ENCODE results near the gene PTPRN2. TPM values are rescaled to one million over a fixed set of nuclear protein-coding genes. Genes with fewer than 3 reads are reported as not detected.

The PTPRN2 gene
- total RNA-seq, 1 donor from 2014 or later = 7.8 TPM

DNA sequence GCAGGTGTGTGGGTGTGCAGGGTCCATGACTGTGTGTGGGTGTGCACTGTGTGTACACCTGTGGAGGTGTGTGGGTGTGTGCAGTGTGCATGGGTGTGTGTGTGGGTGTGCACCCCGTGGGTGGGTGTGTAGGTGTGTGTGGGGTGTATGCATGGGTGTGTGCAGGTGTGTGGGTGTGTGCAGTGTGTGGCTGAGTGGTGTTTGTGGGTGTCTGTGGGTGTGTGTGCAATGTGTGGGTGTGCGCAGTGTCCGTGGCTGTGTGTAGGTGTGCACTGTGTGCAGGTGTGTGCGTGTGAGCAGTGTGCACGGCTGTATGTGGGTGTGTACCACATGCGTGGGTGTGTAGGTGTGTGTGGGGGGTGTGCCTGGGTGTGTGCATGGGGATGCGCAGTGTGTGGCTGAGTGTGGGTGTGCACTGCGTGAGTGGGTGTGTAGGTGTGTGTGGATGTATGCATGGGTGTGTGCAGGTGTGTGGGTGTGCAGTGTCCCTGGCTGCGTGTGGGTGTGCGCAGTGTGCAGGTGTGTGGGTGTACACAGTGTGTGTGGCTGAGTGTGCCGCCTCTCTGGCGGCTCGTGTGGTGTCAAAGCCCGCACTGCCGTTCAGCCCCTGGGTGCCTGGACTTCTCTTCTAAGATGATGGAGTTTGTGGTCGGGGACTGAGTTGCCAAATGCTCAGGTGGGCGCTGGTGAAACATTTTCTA lies 1042.5 kb downstream of the PTPRN2 start:
- DNase-seq (ENCODE audit: low spot score) = no peak

DNA sequence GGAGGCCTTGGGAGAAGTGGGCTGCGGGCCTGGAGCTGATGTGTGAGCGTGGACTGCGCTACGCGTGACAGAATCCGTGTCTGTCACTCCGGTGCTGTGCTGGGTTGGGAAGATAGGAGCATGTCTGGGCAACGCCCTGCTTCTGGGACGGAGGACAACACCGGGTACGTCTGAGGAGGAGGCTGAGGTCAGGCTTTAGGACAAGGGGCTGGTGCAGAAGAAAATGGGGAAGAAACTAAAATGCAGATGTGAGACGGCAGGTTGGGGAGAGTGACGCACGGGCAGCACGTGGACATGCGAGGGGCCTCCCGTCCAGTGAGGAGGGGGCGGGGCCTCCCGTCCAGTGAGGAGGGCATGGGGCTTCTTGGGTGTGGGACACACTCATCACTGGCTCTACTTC lies 1043.4 kb downstream of the PTPRN2 start:
- DNase-seq (ENCODE audit: low spot score) = no peak

GRCh38 chr7:157543791-157544190 lies 1043.8 kb downstream of the PTPRN2 start:
- DNase-seq (ENCODE audit: low spot score) = no peak

DNA sequence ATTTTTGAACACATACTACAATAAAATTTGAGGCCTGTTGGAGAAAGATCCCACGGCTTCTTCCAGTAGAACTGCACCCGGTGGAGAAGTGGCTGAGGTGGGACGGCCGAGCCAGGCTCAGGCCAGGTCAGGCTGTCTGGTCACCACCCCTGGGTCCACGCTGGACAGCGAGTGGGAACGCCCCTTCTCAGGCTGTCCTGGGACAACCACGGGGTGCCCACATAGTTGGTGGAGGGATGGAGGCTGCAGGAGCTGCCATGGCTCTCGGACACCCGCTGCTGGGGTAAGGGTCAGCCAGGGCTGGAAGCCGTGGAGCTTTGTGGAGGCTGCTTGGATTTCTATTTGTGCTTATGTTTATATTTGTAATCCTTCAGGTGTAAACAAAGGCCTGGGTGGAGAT lies 1044.3 kb downstream of the PTPRN2 start:
- DNase-seq (ENCODE audit: low spot score) = no peak

GRCh38 chr7:157542068-157543021 lies 1045.3 kb downstream of the PTPRN2 start:
- no peak for DNase-seq (ENCODE audit: low spot score)

GRCh38 chr7:157541295-157542067 lies 1046.1 kb downstream of the PTPRN2 start:
- DNase-seq (ENCODE audit: low spot score) = no peak

DNA sequence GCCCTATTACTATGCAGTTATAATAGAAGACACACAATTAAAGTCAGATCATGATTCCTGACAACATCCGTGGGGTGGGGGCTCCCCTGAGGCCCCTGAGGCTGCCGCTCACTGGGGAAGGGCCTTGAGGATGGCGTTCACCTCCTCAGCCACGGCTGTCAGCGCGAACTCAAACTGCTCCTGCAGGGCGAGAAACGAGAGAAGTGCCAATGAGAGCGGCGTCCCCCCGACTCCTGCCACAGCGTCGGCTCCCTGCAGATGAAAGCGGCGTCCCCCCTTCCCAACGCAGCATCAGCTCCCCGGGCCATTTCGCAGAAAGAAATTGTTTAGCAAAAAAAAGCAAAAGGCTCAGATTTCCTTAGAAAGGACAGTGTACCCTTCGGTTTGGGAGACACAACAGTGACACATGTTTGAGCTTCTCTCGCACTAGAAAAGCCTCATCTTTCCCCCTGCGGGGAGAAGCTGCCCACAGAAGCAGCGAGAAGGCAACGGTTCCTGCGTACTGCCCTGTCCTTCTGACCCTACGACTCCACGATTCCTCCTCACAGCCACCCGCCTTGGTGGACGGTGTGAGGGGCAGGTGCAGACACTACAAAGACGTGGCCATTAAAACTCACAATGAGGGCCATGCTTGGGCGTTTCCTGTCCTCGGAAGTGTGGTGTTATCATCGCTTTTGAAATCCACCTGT lies 1046.9 kb downstream of the PTPRN2 start:
- DNase-seq (ENCODE audit: low spot score) = no peak

- no peak for DNase-seq (ENCODE audit: low spot score)
Measured at GRCh38 chr7:157540020-157540419, 1047.6 kb downstream of the PTPRN2 start.

- DNase-seq (ENCODE audit: low spot score) = no peak
Measured at GRCh38 chr7:157539521-157539920, 1048.1 kb downstream of the PTPRN2 start.

DNA sequence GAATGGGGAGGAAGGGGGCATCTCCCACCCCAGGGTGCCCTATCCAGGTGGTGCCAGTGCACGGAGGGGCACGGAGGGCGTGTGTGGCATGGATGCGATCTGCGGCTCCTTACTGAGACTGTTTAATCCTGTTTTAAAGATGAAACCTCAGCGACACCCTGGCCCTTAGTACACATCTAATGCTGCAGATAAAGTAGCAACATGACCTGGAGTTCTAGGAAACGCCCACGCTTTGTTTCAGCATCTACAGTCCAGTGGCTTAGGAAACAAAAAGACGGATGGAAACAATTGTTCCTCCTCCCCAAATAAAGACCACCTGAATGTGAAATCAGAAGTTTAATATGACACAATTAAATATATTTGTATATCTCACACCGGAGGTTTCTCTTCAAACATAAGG lies 1048.9 kb downstream of the PTPRN2 start:
- DNase-seq (ENCODE audit: low spot score) = no peak

DNA sequence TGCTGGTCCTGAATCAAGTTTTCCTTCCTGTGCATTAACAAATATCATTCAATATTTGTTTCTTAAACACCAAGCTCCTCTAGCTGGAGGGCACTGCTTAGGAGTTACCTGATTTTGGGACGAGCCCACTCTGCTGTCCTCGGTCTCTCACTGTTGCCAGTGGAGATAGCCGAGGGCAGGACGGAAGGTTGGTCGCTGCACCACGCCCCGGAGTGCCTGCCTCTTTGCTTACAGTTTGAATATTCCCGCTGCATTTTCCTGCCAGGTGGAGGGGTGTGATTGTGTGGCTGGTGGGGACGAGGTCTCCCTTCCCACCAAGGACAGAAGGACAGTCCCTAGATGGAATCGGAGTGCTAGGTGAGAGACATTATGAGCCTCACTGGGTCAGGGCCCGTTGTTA lies 1049.3 kb downstream of the PTPRN2 start:
- no peak for DNase-seq (ENCODE audit: low spot score)

- no peak for DNase-seq (ENCODE audit: low spot score)
Measured at GRCh38 chr7:157537056-157537455, 1050.6 kb downstream of the PTPRN2 start.

DNA sequence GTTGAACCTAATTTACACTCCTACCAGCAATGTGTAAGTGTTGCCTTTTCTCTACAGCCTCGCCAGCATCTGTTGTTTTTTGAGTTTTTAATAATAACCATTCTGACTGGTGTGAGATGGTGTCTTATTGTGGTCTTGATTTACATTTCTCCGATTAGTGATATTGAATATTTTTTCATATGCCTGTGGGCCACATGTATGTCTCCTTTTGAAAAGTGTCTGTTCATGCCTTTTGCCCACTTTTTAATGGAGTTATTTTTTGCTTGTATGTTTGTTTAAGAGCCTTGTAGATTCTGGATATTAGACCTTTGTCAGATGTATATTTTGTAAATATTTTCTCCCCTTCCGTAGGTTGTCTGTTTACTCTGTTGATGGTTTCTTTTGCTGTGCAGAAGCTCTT lies 1055.6 kb downstream of the PTPRN2 start:
- DNase-seq (ENCODE audit: low spot score) = no peak

DNA sequence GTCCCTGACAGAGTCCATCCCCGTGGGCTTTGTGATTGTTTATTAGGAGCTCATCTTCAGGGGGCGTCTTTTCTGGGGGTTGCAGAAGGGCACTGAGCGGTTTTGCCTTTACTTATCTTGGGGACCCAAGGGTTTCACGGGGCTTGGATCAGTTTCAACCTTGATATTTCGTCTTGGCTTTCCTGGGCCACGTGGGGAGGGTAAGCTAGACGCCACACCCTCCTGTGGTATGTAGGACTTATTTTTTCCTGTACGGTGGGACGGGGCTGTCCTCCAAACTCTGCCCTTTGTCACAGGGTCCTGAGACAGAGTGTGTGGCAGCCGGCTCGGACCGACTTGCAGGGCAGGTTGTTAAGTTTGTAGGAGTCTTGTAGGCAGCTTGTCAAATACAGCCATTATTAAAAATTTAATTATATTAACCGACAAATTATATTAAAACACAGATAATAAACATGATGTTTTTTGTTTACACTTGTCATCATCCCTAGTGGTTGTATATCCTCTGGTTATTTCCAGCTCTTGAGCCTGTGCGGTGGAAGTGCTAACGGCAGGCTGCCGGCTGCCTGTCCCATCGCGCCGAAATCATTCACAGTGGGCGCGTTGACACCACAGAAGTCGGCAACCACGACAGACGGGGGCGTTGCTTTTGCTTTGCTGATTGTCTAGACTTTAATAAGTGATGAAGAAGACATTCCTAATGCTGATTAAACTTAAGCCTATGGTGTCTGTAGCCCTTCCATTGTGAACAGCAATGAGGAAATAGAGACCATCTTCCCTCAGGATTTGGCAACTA lies 1057.7 kb downstream of the PTPRN2 start:
- DNase-seq (ENCODE audit: low spot score) = peak; percentile 18

- peak; percentile 20 for DNase-seq (ENCODE audit: low spot score)
Measured at GRCh38 chr7:157528785-157529341, 1058.8 kb downstream of the PTPRN2 start.

DNA sequence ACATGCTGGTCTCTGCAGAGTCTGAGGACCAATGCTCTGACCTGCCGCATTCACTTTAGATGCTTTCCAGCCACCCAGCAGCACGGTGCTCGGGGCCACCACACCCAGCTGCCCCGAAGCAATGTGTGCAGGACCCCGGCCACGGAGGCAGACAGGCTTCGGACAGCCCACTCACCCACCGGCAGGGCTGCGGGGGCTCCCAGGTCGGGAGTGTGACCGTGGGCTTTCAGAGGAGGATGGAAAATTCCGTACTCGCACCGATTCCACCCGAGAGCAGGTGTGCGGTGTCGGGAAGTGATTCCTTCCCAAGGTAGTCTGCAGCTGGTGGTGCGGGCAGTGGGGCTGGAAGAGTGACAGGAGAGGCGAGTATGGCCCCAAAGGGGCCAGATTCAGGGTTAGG lies 1059.9 kb downstream of the PTPRN2 start:
- peak; percentile 18 for DNase-seq (ENCODE audit: low spot score)

DNA sequence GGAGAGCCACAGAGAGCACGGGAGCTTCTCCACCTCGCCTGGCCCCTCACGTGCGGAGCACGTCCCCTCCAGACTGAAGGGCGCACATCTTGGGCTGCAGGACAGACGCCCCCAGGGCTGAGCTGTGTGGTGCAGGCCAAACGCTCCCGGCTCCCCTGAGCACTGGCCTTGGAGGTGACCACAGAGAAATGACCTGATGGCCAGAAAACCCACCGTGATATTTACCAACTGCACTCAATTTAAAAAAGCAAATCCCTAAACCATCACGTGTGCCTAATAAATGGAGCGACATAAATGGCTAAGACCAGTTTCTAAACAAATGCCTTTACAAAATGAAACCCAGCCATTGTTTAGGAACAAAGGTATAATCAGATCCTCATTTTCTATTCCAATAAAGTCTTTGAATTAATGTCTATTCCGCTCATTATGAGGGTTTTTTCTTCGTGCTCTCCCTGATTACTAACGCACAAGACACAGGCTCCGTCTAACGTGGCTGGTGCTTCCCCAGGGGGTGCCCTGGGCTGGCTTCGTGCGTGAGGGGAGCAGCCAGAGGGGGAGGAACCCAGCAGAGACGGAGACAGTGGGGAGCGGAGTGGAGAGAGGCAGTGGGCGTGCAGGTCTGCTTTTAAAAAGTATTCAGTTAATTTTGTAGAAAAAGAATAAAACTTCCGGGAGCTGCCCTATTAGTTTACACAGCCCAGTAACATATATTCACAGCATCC lies 1060.5 kb downstream of the PTPRN2 start:
- DNase-seq (ENCODE audit: low spot score) = peak; percentile 37

GRCh38 chr7:157526005-157526912 lies 1061.4 kb downstream of the PTPRN2 start:
- peak; percentile 6 for DNase-seq (ENCODE audit: low spot score)

GRCh38 chr7:157525491-157525915 lies 1062.1 kb downstream of the PTPRN2 start:
- peak; percentile 14 for DNase-seq (ENCODE audit: low spot score)
